GM18858 (cell line): ENCODE results near the gene IL1A.

Experiments
- ATAC-seq: cut with Tn5 transposase; IDR thresholded peaks from one replicate; pipeline ENCODE4 v1.9.1; 2021; ENCODE audit not compliant: unreplicated experiment

IL1A gene

GRCh38 chr2:112728029-112728362 is 56.3 kb downstream of the IL1A start:
- no peak for ATAC-seq

GRCh38 chr2:112727276-112728028 is 56.8 kb downstream of the IL1A start:
- ATAC-seq = no peak

GRCh38 chr2:112726487-112727190 is 57.7 kb downstream of the IL1A start:
- peak; percentile 83 for ATAC-seq

- ATAC-seq = no peak
These were observed 58.5 kb downstream of the IL1A start for GRCh38 chr2:112725545-112726457.

GRCh38 chr2:112724591-112725525 is 59.4 kb downstream of the IL1A start:
- ATAC-seq = no peak

GRCh38 chr2:112723995-112724394 is 60.3 kb downstream of the IL1A start:
- no peak for ATAC-seq
